Esophagus squamous epithelium (tissue), 4 donors: ENCODE results near the gene KRT27.

Source experiments
- POLR2A ChIP-seq, 4 donors: fragments of 450-650 bp; IDR thresholded peaks; one replicate each; pipeline ENCODE4 v1.6.1; 2017; ENCODE audit warnings: antibody characterized with exemption in 4 of 4, mild to moderate bottlenecking in 4 of 4, moderate library complexity in 3 of 4
- TF ChIP-seq, protein P1 (sequence below), 6 experiments: fragments of 450-650 bp in 4 of 6; fragments of 200-600 bp in 2 of 6; sonication (generic) in 2 of 6; IDR thresholded peaks; one replicate each; pipeline ENCODE4 v1.5.1; 2016 to 2019; ENCODE audit warnings: antibody characterized with exemption in 6 of 6, mild to moderate bottlenecking in 4 of 6, moderate library complexity in 4 of 6

GRCh38 chr17:40817103-40817682 is 34.8 kb upstream of the KRT27 start:
- TF ChIP-seq, protein P1, sequence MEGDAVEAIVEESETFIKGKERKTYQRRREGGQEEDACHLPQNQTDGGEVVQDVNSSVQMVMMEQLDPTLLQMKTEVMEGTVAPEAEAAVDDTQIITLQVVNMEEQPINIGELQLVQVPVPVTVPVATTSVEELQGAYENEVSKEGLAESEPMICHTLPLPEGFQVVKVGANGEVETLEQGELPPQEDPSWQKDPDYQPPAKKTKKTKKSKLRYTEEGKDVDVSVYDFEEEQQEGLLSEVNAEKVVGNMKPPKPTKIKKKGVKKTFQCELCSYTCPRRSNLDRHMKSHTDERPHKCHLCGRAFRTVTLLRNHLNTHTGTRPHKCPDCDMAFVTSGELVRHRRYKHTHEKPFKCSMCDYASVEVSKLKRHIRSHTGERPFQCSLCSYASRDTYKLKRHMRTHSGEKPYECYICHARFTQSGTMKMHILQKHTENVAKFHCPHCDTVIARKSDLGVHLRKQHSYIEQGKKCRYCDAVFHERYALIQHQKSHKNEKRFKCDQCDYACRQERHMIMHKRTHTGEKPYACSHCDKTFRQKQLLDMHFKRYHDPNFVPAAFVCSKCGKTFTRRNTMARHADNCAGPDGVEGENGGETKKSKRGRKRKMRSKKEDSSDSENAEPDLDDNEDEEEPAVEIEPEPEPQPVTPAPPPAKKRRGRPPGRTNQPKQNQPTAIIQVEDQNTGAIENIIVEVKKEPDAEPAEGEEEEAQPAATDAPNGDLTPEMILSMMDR (IDR thresholded peaks at IDR 0.05) = no peak
- no peak for TF ChIP-seq POLR2A (IDR thresholded peaks at IDR 0.05)
